HEK293 (cell line): ENCODE measurements around the gene CRY2.

Experiments
- CTCF ChIA-PET: fragments of 350-600 bp; formaldehyde crosslinking; extraction: SDS; loops from one replicate; lab custom pipeline; 2021; ENCODE audit warnings: antibody characterized with exemption; lab: Yijun Ruan, JAX
- POLR2A ChIA-PET: fragments of 300-600 bp; formaldehyde crosslinking; extraction: SDS; loops from one replicate; lab custom pipeline; 2020; ENCODE audit warnings: antibody characterized with exemption, inconsistent platforms; lab: Yijun Ruan, JAX
- H3K27ac ChIP-seq: fragments of 200-500 bp; sonication (Bioruptor generic); 2 replicates; pipeline ENCODE4 v1.5.1; 2014; ENCODE audit warnings: low read depth, low read length, control low read depth, inconsistent platforms; ENCODE audit errors: extremely low read depth
- H3K36me3 ChIP-seq, 2 experiments: fragments of 200-500 bp in 1 of 2; sonication (Bioruptor generic) in 1 of 2; 1 replicate in 1 of 2; 2 replicates in 1 of 2; pipeline ENCODE4 v1.5.1; 2014 to 2017; ENCODE audit warnings: inconsistent platforms in 2 of 2, low read length in 2 of 2; ENCODE audit not compliant: control insufficient read depth in 2 of 2, insufficient read depth in 1 of 2
- H3K4me1 ChIP-seq: fragments of 200-500 bp; sonication (Bioruptor generic); 2 replicates; pipeline ENCODE4 v1.5.1; 2014; ENCODE audit warnings: mild to moderate bottlenecking, low read length, inconsistent platforms; ENCODE audit not compliant: control insufficient read depth, insufficient read depth
- H3K4me3 ChIP-seq: 2 replicates; pipeline ENCODE4 v1.5.1; 2011; ENCODE audit warnings: low read depth, mild to moderate bottlenecking, control low read depth, low read length, moderate library complexity
- H3K9me3 ChIP-seq: fragments of 200-500 bp; sonication (Bioruptor generic); 2 replicates; pipeline ENCODE4 v1.5.1; 2014; ENCODE audit warnings: low read depth, low read length, inconsistent platforms; ENCODE audit not compliant: control insufficient read depth, insufficient read depth
- BCL6B ChIP-seq: fragments of 450-650 bp; formaldehyde crosslinking; IDR thresholded peaks from 2 replicates; pipeline ENCODE4 v1.5.1; 2017; ENCODE audit warnings: missing biosample characterization, missing genetic modification characterization
- EGR2 ChIP-seq: fragments of 450-650 bp; formaldehyde crosslinking; IDR thresholded peaks from 2 replicates; pipeline ENCODE4 v1.5.1; 2016; ENCODE audit warnings: low read depth, missing biosample characterization, missing genetic modification characterization
- OSR2 ChIP-seq: fragments of 450-650 bp; formaldehyde crosslinking; IDR thresholded peaks from 2 replicates; pipeline ENCODE4 v1.5.1; 2016; ENCODE audit warnings: missing biosample characterization, missing genetic modification characterization
- SP7 ChIP-seq: fragments of 450-650 bp; formaldehyde crosslinking; IDR thresholded peaks from 2 replicates; pipeline ENCODE4 v1.5.1; 2016; ENCODE audit warnings: missing biosample characterization, missing genetic modification characterization
- ZFHX2 ChIP-seq: fragments of 450-650 bp; formaldehyde crosslinking; conservative IDR thresholded peaks from 2 replicates; pipeline ENCODE4 v1.5.1; 2016; ENCODE audit warnings: missing biosample characterization, missing genetic modification characterization
- ZNF202 ChIP-seq: fragments of 450-650 bp; formaldehyde crosslinking; IDR thresholded peaks from 2 replicates; pipeline ENCODE4 v1.5.1; 2016; ENCODE audit warnings: missing biosample characterization, missing genetic modification characterization, borderline replicate concordance
- ZNF211 ChIP-seq: fragments of 450-650 bp; formaldehyde crosslinking; IDR thresholded peaks from 2 replicates; pipeline ENCODE4 v1.5.1; 2016; ENCODE audit warnings: low read depth, missing biosample characterization, missing genetic modification characterization
- ZNF214 ChIP-seq: fragments of 450-650 bp; formaldehyde crosslinking; IDR thresholded peaks from 2 replicates; pipeline ENCODE4 v1.5.1; 2017; ENCODE audit warnings: missing biosample characterization, mild to moderate bottlenecking, missing genetic modification characterization, borderline replicate concordance
- ZNF274 ChIP-seq, 2 experiments: fragments of 200-500 bp in 1 of 2; fragments of 450-650 bp in 1 of 2; sonication (Bioruptor generic) in 1 of 2; formaldehyde crosslinking in 1 of 2; IDR thresholded peaks; 2 replicates each; pipeline versions ENCODE4 v1.5.1 to v1.6.1; 2014 to 2016; ENCODE audit warnings: borderline replicate concordance in 1 of 2, inconsistent platforms in 1 of 2, low read length in 1 of 2, missing biosample characterization in 1 of 2, missing genetic modification characterization in 1 of 2
- ZNF398 ChIP-seq: fragments of 450-650 bp; formaldehyde crosslinking; IDR thresholded peaks from 2 replicates; pipeline ENCODE4 v1.5.1; 2017; ENCODE audit warnings: missing biosample characterization, missing genetic modification characterization
- ZNF560 ChIP-seq: fragments of 450-650 bp; formaldehyde crosslinking; IDR thresholded peaks from 2 replicates; pipeline ENCODE4 v1.5.1; 2017; ENCODE audit warnings: missing biosample characterization, missing genetic modification characterization, borderline replicate concordance
- ZNF561 ChIP-seq: fragments of 450-650 bp; IDR thresholded peaks from 2 replicates; pipeline ENCODE4 v1.5.1; 2018; ENCODE audit warnings: missing biosample characterization, missing genetic modification characterization, borderline replicate concordance
- ZNF692 ChIP-seq: fragments of 450-650 bp; formaldehyde crosslinking; IDR thresholded peaks from 2 replicates; pipeline ENCODE4 v1.5.1; 2016; ENCODE audit warnings: missing biosample characterization, missing genetic modification characterization
- ZNF768 ChIP-seq: fragments of 450-650 bp; formaldehyde crosslinking; IDR thresholded peaks from 2 replicates; pipeline ENCODE4 v1.5.1; 2018; ENCODE audit warnings: missing biosample characterization, mild to moderate bottlenecking, missing genetic modification characterization
- ZNF791 ChIP-seq: fragments of 450-650 bp; formaldehyde crosslinking; IDR thresholded peaks from 2 replicates; pipeline ENCODE4 v1.5.1; 2016; ENCODE audit warnings: missing biosample characterization, missing genetic modification characterization
- ZSCAN16 ChIP-seq: fragments of 450-650 bp; formaldehyde crosslinking; IDR thresholded peaks from 2 replicates; pipeline ENCODE4 v1.5.1; 2016; ENCODE audit warnings: missing biosample characterization, missing genetic modification characterization
- TF ChIP-seq, protein P1 (sequence below): fragments of 450-650 bp; formaldehyde crosslinking; IDR thresholded peaks from 2 replicates; pipeline ENCODE4 v1.5.1; 2016; ENCODE audit warnings: missing biosample characterization, missing genetic modification characterization
- TF ChIP-seq, protein P2 (sequence below): fragments of 450-650 bp; formaldehyde crosslinking; IDR thresholded peaks from 2 replicates; pipeline ENCODE4 v1.5.1; 2016; ENCODE audit warnings: missing biosample characterization, missing genetic modification characterization

Gene CRY2

DNA sequence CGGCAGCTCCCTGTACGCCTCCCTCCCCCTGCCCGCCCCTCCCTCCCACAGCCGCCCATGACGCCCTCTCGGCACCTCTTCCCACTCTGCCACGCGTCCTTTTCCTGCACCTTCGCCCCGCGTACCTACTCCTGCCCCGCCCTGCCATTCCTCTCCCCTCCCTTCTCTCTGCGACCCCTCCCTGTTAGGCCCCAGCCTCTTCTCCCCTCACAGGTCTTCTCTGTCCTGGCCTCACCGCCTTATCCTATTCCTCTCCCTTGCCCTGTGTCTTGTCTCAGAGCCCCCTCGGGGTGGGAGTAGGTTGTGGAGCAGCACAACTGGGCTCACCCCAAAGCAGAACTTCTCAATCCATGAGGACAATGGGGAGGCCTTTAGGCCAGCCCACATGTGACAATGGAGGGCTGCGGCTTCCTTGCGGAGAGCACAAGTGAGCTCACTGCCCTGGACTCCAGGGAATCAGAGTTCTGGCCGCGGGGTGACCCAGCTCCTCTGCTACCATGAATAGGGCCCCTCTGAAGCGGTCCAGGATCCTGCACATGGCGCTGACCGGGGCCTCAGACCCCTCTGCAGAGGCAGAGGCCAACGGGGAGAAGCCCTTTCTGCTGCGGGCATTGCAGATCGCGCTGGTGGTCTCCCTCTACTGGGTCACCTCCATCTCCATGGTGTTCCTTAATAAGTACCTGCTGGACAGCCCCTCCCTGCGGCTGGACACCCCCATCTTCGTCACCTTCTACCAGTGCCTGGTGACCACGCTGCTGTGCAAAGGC lies 41.8 kb upstream of the CRY2 start (continued):
- no peak for TF ChIP-seq OSR2 (tag by site-specific recombination)
- TF ChIP-seq ZNF274 (IDR thresholded peaks at IDR 0.05; ENCODE audit: low read length): no peak
- no peak for TF ChIP-seq ZNF274 (tag by site-specific recombination; IDR thresholded peaks at IDR 0.05; ENCODE audit: borderline replicate concordance)
- TF ChIP-seq ZNF214 (tag by site-specific recombination): no peak
- 0 out of 2 replicates have a peak, but pooled peaks have one; percentile 31 for TF ChIP-seq ZNF561
- no peak for TF ChIP-seq ZNF692
- TF ChIP-seq, protein P1, sequence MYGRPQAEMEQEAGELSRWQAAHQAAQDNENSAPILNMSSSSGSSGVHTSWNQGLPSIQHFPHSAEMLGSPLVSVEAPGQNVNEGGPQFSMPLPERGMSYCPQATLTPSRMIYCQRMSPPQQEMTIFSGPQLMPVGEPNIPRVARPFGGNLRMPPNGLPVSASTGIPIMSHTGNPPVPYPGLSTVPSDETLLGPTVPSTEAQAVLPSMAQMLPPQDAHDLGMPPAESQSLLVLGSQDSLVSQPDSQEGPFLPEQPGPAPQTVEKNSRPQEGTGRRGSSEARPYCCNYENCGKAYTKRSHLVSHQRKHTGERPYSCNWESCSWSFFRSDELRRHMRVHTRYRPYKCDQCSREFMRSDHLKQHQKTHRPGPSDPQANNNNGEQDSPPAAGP (tag by site-specific recombination): peak; percentile 71; the same call in 1 of the 2 replicates
- TF ChIP-seq ZNF211: no peak
- peak; percentile 89 for TF ChIP-seq ZFHX2
- no peak for TF ChIP-seq ZSCAN16 (tag by site-specific recombination)
- TF ChIP-seq BCL6B (tag by site-specific recombination): no peak
- TF ChIP-seq EGR2: peak; percentile 86
- no peak for TF ChIP-seq ZNF791 (tag by site-specific recombination)
- TF ChIP-seq ZNF398 (tag by site-specific recombination): peak; percentile 77
- TF ChIP-seq, protein P2, sequence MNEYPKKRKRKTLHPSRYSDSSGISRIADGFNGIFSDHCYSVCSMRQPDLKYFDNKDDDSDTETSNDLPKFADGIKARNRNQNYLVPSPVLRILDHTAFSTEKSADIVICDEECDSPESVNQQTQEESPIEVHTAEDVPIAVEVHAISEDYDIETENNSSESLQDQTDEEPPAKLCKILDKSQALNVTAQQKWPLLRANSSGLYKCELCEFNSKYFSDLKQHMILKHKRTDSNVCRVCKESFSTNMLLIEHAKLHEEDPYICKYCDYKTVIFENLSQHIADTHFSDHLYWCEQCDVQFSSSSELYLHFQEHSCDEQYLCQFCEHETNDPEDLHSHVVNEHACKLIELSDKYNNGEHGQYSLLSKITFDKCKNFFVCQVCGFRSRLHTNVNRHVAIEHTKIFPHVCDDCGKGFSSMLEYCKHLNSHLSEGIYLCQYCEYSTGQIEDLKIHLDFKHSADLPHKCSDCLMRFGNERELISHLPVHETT: no peak
- no peak for TF ChIP-seq SP7
- no peak for TF ChIP-seq ZNF560 (tag by site-specific recombination)

DNA sequence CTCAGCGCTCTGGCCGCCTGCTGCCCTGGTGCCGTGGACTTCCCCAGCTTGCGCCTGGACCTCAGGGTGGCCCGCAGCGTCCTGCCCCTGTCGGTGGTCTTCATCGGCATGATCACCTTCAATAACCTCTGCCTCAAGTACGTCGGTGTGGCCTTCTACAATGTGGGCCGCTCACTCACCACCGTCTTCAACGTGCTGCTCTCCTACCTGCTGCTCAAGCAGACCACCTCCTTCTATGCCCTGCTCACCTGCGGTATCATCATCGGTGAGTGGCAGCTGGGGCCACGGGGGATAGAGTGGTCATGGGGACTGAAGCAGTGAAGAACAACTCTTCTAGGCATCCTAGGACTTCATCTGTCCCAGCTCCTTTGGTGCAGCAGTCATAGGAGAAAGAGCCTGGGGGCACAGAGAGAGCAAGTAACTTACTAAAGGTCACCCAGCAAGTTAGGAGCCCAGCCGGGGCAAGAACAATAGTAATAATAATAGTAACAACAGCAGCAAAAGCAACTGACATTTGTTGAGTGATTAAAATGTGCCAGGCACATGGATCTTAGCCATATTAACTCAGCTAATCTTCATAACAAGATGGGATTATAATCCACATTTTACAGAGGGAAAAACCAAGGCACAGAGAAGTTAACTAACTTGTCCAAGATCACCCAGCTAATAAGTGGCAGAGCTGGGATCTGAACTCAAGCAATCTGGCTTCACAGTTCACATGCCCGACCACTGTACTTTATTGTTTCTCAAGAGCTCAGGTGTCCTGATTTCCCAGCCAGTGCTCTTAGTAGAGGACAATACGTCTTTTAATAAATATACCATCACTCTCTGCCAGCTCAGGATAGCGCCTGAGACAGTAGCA lies 41.0 kb upstream of the CRY2 start:
- Histone ChIP-seq H3K4me3 (peak overlapping the region; percentile 82), H3K36me3 (peaks cover 0 to 22% of the 10 kb centered on the region in 2 experiments; a peak in 1 of 3 replicates), H3K9me3 (no peaks in the 10 kb centered on the region), H3K4me1 (peaks cover 5% of the 10 kb centered on the region), H3K27ac (no peak overlapping the region)
- CTCF ChIA-PET: interaction anchor here (0.6 to 1.3 kb wide), 3 partner anchors 13 to 40 kb away, joined by 3 to 4 read pairs (median 3); no protein-coding TSS in a partner anchor
- POLR2A ChIA-PET: interaction anchor here (1.8 to 2.2 kb wide), 2 partner anchors 10 to 41 kb away, joined by 6 to 8 read pairs; partner anchors contain the start of gene CRY2
- TF ChIP-seq ZNF768 (tag by site-specific recombination): 0 out of 2 replicates have a peak, but pooled peaks have one; percentile 43
- TF ChIP-seq ZNF202 (tag by site-specific recombination): no peak
